HG02943 (cell line): Measurements from ENCODE around the gene OR4D10.
"Not testable (repeated sequence)": the region's sequence is repeated elsewhere in the genome, so short reads cannot be mapped to it uniquely, and the experiment has no call there.

Experiments
- ATAC-seq: cut with Tn5 transposase; IDR thresholded peaks from one replicate; pipeline ENCODE4 v1.9.1; 2021; ENCODE audit warnings: mild to moderate bottlenecking, low read depth, moderate library complexity; ENCODE audit not compliant: unreplicated experiment

Gene OR4D10

GRCh38 chr11:59473015-59473414 is at the start of gene OR4D10:
Gene OR4D10 (plus strand): TSS chr11:59473315. CDS start chr11:59477430, 4,115 bp downstream.
- no peak for ATAC-seq

- ATAC-seq: no peak
Observed at GRCh38 chr11:59423835-59424234, 49.3 kb upstream of the OR4D10 start.

- ATAC-seq: no peak
Observed at GRCh38 chr11:59425131-59425530, 48.0 kb upstream of the OR4D10 start.

DNA sequence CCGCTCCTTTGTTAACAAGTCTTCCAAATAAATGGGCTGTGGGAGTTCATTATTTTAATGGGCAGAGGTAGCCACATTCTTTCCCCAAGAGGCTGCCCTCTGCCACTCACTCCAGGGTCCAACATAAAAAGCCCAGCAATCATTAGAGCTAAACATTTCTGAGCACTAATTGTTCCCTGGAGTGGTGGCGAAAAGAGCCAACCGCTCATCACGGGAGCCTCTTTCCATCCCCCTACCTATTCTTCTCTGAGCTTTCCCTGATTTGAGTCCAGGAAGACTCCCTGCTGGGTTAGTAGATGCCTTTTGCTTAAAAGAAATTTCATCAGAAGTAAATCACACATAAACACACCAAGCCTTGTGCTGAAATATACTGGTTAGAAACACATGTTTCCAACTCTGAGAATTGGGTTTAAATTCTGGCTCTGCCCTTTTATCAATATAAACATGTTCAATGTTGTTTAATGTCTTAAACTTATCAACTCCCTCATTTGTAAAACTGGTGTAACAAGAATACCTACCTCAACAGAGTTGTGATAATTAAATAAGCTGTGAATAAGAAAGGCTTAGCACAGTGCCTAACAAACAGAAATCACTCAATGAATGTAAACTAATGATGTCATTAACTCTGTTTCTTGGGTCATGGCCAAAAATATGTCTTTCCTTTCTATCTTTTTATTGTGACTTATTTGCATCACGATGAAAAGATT is 46.6 kb upstream of the OR4D10 start, which contains the start of gene OR5A2:
TSS of gene OR5A2 (minus strand) at position 53 of the 707 bp plus-strand sequence. CDS start 3,460 bp downstream, outside the sequence.
- ATAC-seq: no peak

GRCh38 chr11:59427068-59427382 is 46.1 kb upstream of the OR4D10 start:
- ATAC-seq: no peak

DNA sequence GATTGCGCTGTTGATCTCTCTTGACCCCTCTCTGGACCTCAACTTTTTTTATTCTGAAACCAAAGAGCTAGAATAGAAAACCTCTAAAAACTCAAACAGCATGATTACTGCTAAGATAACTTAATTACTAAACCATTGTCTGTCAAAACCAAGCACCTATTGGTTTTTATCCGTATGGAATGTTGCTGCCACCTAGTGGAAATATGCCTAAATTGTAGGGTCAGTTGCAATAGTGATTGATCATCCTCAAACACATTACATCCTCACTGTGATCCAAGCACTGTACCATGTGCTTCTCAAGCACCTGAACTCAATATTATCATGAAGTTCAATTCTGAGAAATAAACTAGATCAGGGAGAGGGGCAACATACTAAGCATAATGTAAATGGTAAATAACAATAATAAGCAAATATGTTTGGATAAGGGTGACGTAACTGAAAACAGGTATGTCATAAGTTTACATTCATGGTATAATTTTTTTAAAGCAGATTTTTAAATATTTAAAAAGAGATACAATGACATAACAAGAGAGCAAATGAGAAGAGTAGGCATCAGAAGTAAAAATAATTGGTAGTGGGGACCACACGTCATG is 43.1 kb upstream of the OR4D10 start:
- peak; percentile 65 for ATAC-seq

DNA sequence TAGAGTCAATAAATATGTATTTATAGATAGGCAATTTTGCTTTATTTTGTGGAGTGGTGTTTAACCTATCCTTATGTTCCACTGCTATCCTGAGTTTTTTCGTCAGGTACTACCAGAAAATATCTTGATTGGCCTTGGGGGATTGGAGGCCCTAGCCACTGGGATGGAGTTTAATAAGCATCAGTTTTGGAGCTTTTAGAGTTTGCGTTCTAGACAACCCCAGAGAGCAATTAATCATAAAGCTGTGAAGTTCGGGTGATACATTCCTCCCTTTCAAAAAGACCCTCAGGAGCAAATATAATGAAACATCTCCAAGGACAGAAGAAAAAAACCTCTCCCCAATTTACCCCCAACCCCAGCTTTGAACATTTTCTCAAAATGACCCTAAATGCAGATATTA is 36.9 kb upstream of the OR4D10 start, which contains the start of gene OR5A1:
TSS of gene OR5A1 (plus strand) at position 301 of the 400 bp plus-strand sequence. CDS start 6,700 bp downstream, outside the sequence.
- no peak for ATAC-seq

- no peak for ATAC-seq
Observed at GRCh38 chr11:59437770-59438169, 35.3 kb upstream of the OR4D10 start.

DNA sequence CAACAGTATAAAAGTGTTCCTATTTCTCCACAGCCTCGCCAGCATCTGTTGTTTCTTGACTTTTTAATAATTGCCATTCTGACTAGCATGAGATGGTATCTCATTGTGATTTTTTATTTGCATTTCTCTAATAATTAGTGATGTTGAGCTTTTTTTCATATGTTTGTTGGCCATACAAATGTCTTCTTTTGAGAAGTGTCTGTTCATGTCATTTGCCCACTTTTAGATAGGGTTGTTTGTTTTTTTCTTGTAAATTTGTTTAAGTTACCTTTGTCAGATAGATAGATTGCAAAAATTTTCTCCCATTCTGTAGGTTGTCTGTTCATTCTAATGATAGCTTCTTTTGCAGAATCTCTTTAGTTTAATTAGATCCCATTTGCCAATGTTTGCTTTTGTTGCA is 27.5 kb upstream of the OR4D10 start:
- not testable (repeated sequence) for ATAC-seq

GRCh38 chr11:59448484-59448883 is 24.6 kb upstream of the OR4D10 start:
- ATAC-seq: no peak

DNA sequence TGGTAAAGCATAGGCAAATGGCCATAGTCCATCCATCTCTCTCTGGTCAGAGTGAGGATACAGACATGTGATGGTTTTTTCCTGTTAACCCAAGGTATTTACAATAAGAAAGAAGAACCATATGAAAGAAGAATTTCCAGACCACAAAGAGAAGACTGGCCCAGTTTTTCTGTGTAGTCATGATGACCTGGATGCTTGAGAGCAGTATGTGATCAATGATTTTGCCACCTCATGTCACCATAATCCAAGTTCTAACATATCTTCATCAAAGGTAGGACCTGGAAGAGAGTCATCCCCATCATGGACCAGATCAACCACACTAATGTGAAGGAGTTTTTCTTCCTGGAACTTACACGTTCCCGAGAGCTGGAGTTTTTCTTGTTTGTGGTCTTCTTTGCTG is 16.5 kb upstream of the OR4D10 start, which contains the start of gene OR4D6:
TSS of gene OR4D6 (plus strand) at position 301 of the 400 bp plus-strand sequence. CDS start at position 301, 0 bp downstream.
- ATAC-seq: no peak

DNA sequence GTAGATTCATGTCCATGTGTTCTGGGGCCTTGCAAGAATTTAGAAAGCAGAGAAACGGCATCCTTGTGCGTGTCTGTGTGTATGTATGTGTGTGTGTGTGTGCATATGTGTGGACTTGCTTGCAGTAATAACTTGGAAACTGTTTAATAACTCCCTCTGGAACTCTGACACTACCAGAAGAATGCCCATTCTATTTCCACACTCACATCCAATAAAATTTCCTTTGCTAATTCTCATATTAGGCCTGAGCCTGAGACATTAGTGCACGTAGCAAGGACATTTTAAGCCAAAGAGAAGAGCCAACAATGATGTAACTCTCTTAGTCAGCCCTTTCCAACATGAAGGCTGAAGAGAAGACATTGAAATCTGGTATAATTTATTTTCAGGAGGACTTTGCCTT is 13.2 kb upstream of the OR4D10 start:
- ATAC-seq: no peak

- ATAC-seq: no peak
Observed at GRCh38 chr11:59463190-59463641, 9.9 kb upstream of the OR4D10 start.

DNA sequence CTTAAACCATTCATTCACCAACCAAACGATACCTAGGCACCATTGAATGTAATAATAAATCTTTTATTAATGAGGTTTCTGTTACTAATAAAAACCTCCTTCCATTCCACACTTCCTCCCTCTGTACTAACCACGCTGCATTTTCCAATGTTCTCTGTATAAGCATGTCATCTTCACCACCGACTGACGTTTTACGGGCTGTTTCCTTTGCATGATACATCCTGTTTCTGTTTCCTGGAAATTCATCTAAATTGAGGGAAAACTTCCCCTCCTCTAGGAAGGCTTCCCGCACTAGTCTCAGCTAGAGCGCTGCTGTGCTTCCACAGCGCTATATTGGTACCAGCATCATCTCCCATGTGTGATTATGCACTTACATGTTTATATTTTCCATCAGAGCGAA is 2.1 kb downstream of the OR4D10 start:
- ATAC-seq: no peak

DNA sequence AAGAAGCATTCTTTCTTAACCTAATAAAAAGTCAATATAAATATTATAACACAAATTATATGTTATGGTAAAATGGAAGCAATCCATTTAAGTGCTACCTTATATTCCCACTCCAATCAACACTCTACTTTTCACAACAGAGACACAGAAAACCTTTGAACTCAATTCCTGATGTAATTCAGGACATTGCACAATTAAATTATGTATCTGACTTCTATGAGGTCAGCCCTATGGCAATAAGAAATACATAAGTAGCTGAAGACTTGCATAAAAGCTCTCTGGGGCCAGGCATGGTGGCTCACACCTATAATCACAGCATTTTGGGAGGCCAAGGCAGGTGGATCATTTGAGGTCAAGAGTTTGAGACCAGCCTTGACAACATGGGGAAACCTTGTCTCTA is 6.8 kb downstream of the OR4D10 start:
- ATAC-seq: no peak

GRCh38 chr11:59480359-59480758 is 7.2 kb downstream of the OR4D10 start:
- ATAC-seq: no peak

- no peak for ATAC-seq
Observed at GRCh38 chr11:59501931-59502330, 28.8 kb downstream of the OR4D10 start.

DNA sequence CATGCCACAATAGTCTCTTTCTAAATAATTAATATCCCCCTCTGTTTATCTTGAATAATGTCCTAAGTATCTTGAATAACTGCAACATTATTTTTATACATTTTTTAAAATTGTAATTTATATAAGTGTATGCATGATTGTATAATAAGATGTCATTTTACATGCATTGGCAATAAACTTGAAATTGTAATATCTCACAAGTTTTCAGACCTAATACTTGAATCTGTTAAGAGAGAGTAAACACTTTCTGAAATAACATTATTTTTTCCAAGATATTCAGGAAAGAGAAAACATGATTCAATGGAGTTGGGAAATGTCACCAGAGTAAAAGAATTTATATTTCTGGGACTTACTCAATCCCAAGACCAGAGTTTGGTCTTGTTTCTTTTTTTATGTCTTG is 30.2 kb downstream of the OR4D10 start, which contains the start of gene OR4D11:
TSS of gene OR4D11 (plus strand) at position 301 of the 400 bp plus-strand sequence. CDS start at position 301, 0 bp downstream.
- no peak for ATAC-seq

- no peak for ATAC-seq
Observed at GRCh38 chr11:59510941-59511589, 38.0 kb downstream of the OR4D10 start, which contains the start of gene OR4D9. Gene OR4D9 (plus strand): TSS chr11:59511539. CDS start chr11:59514913, 3,374 bp downstream.

- no peak for ATAC-seq
Observed at GRCh38 chr11:59511675-59512074, 38.6 kb downstream of the OR4D10 start.

DNA sequence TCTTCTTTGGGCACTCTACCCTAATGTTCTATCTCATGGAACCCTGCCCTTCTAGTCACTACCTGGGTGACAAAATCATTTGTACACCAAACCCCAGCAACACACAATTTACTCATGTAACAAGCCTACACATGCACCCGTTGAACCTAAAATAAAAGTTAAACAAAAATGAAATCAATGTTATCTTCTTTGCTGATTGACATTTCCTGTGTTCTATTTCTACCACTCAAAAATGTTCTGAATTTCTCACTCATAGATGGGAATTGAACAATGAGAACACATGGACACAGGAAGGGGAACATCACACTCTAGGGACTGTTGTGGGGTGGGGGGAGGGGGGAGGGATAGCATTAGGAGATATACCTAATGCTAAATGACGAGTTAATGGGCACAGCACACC is 47.0 kb downstream of the OR4D10 start:
- ATAC-seq: not testable (repeated sequence)
